CD4-positive, CD25-positive, alpha-beta regulatory T cell (primary cell): ENCODE data around the gene SORCS1. TPM values are rescaled to one million over a fixed set of nuclear protein-coding genes. Genes with fewer than 3 reads are reported as not detected.

Source experiments
- ATAC-seq, 2 donors: fragments of 150-1000 bp; cut with Tn5 transposase; one replicate each; pipeline ENCODE4 v1.10.0; 2021; ENCODE audit warnings: low read depth in 2 of 2, moderate number of reproducible peaks in 2 of 2, moderate library complexity in 1 of 2
- DNase-seq, 3 donors: peaks; one replicate each; pipeline versions ENCODE4 v3.0.0 to v3.0.0-alpha.2; 2012 to 2022; ENCODE audit warnings: mixed read lengths in 1 of 3
- H3K27ac ChIP-seq: one replicate; pipeline ENCODE4 v1.7.0; 2013; ENCODE audit warnings: mild to moderate bottlenecking, low read length; ENCODE audit not compliant: insufficient read depth, poor library complexity, severe bottlenecking
- H3K27me3 ChIP-seq: one replicate; pipeline ENCODE4 v1.7.0; 2013; ENCODE audit warnings: low read length; ENCODE audit not compliant: control insufficient read depth, insufficient read depth
- H3K36me3 ChIP-seq: one replicate; pipeline ENCODE4 v1.7.0; 2013; ENCODE audit warnings: mild to moderate bottlenecking, low read length, moderate library complexity; ENCODE audit not compliant: control insufficient read depth, insufficient read depth
- H3K4me1 ChIP-seq: 2 replicates; pipeline ENCODE4 v1.7.0; 2013; ENCODE audit warnings: mild to moderate bottlenecking, low read length; ENCODE audit not compliant: insufficient read depth, control insufficient read depth, poor library complexity, severe bottlenecking
- H3K4me3 ChIP-seq: one replicate; pipeline ENCODE4 v1.7.0; 2013; ENCODE audit warnings: low read depth, mild to moderate bottlenecking, low read length, moderate library complexity
- H3K9me3 ChIP-seq, 2 experiments: 1 replicate in 1 of 2; 2 replicates in 1 of 2; pipeline ENCODE4 v1.7.0; 2013; ENCODE audit warnings: low read length in 2 of 2, mild to moderate bottlenecking in 1 of 2, moderate library complexity in 1 of 2; ENCODE audit not compliant: control insufficient read depth in 2 of 2
- H3K27ac Mint-ChIP-seq, 3 donors: one replicate each; pipeline ENCODE4 v1.8.0; 2020 to 2022; ENCODE audit warnings: mild to moderate bottlenecking in 3 of 3, mixed read lengths in 3 of 3, moderate library complexity in 2 of 3
- H3K27me3 Mint-ChIP-seq: one replicate; pipeline ENCODE4 v1.8.0; 2022; ENCODE audit warnings: mild to moderate bottlenecking, mixed read lengths
- H3K36me3 Mint-ChIP-seq: one replicate; pipeline ENCODE4 v1.8.0; 2020; ENCODE audit warnings: mixed read lengths
- H3K4me1 Mint-ChIP-seq, 4 donors: one replicate each; pipeline ENCODE4 v1.8.0; 2020 to 2022; ENCODE audit warnings: mixed read lengths in 4 of 4, mild to moderate bottlenecking in 1 of 4
- H3K4me3 Mint-ChIP-seq, 4 donors: one replicate each; pipeline ENCODE4 v1.8.0; 2020 to 2022; ENCODE audit warnings: mild to moderate bottlenecking in 4 of 4, mixed read lengths in 4 of 4, moderate library complexity in 3 of 4
- H3K9me3 Mint-ChIP-seq, 7 donors: one replicate each; pipeline ENCODE4 v1.8.0; 2020 to 2022; ENCODE audit warnings: mixed read lengths in 7 of 7, mild to moderate bottlenecking in 3 of 7, moderate library complexity in 2 of 7
- polyA plus RNA-seq, 4 donors: library from polyadenylated mRNA; unstranded; fragments of 300-500 nt; fragmentation: Illumina TruSeq; gene quantifications; one replicate each; pipeline ENCODE4 v1.2.3, GENCODE V29; 2021
- total RNA-seq: library from RNA; stranded (reverse); gene quantifications from one replicate; pipeline ENCODE4 v1.2.3, GENCODE V29; 2022

Gene SORCS1
- total and polyA plus RNA-seq, 5 donors from 2014 or later = not detected

DNA sequence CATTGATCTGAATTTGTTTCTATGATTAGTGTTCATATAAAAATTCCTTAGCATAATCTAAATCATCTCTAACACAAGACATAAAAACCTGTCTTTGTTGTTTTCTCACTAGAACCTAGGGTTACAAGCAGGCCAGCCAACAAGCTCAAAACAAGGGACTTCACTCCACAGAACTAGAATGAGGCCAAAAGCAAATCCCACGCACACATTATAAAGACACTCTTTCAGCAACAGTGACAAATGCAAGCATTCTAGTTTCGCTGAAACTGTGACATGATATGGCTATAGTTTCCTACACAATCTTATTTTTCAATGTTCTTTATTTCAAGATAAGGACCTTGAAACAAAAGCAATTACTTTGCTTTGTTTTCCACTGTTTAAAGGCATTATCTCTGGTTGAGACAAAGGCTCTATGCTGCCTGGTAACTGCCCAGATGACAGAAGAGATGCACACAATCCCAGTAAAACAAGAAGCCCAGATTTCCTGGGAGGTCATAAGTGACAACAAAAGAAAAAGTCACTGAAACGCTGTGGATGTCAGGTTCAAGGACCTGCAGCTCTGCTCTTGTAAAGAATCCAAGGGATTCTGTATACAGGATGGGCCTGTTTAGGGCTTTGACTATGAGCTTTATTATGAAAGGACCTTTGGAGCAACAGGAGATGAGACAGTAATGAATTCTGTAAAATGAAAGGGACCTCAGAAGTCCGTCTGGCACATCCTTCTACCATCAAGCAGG, 105.3 kb downstream of the SORCS1 start:
- no peak overlapping the region for H3K27ac ChIP-seq
- Mint-ChIP-seq H3K27me3 (no peaks in the 10 kb centered on the region), H3K4me1 (no peaks in the 10 kb centered on the region), H3K4me3 (no peak overlapping the region), H3K9me3 (peaks cover 0 to 6% (median 2%) of the 10 kb centered on the region in 7 donors), H3K27ac (no peak overlapping the region), H3K36me3 (no peaks in the 10 kb centered on the region)
- H3K4me1 ChIP-seq = no peaks in the 10 kb centered on the region
- DNase-seq (no peak), ATAC-seq (no peak)
- no peaks in the 10 kb centered on the region for H3K9me3 ChIP-seq
- H3K4me3 ChIP-seq = no peak overlapping the region
- H3K36me3 ChIP-seq = no peaks in the 10 kb centered on the region
- no peaks in the 10 kb centered on the region for H3K27me3 ChIP-seq

DNA sequence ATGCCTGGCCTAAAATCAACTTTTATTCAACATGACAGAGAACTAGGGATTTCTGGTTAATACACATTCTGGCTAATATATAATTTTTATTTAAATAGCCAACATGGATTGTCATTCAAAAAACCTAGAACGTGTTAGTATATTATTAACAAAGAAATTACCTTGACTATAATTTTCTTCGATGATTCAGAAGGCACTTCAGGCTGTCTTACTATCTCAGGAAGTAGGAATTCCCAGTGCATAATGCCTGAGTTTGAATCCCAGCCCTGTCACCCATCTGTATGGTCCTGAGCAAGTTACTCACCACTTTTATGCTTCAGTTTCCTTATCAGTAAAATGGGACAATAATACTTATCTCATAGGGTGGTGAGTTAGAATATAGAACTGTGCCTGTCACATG, 106.2 kb downstream of the SORCS1 start:
- Mint-ChIP-seq H3K9me3 (peaks cover 0 to 4% (median 3%) of the 10 kb centered on the region in 7 donors), H3K4me1 (no peaks in the 10 kb centered on the region), H3K4me3 (no peak overlapping the region), H3K36me3 (no peaks in the 10 kb centered on the region), H3K27me3 (no peaks in the 10 kb centered on the region), H3K27ac (no peak overlapping the region)
- Histone ChIP-seq H3K9me3 (no peaks in the 10 kb centered on the region), H3K36me3 (no peaks in the 10 kb centered on the region), H3K4me3 (no peak overlapping the region), H3K4me1 (no peaks in the 10 kb centered on the region), H3K27me3 (no peaks in the 10 kb centered on the region), H3K27ac (no peak overlapping the region)
- DNase-seq (no peak), ATAC-seq (no peak)

DNA sequence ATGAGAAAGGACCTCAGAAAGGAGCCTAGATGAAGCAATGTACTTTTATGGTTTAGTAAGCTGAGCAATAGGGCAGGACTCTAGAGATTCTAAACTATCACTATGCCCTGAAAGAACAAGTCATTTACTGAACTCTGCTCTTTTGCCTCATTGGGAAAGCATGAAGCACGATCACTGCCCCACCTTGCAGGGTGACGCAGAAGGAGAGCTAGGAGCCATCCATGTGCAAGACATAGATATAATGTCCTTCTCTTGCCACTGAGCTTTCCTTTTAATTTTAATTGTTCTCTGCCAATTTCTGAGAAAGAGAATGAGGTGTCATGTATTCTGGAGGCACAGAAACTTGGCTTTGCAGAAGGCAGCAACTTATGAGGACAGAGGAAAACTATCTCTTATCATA, 108.3 kb downstream of the SORCS1 start:
- no peak for ATAC-seq
- Histone ChIP-seq H3K27me3 (no peaks in the 10 kb centered on the region), H3K36me3 (no peaks in the 10 kb centered on the region), H3K27ac (no peak overlapping the region), H3K4me3 (no peak overlapping the region), H3K9me3 (no peaks in the 10 kb centered on the region), H3K4me1 (no peaks in the 10 kb centered on the region)
- Mint-ChIP-seq H3K27me3 (no peaks in the 10 kb centered on the region), H3K4me1 (no peaks in the 10 kb centered on the region), H3K36me3 (no peaks in the 10 kb centered on the region), H3K4me3 (no peak overlapping the region), H3K9me3 (peaks cover 0 to 9% (median 4%) of the 10 kb centered on the region in 7 donors), H3K27ac (no peak overlapping the region)
- DNase-seq = no peak

DNA sequence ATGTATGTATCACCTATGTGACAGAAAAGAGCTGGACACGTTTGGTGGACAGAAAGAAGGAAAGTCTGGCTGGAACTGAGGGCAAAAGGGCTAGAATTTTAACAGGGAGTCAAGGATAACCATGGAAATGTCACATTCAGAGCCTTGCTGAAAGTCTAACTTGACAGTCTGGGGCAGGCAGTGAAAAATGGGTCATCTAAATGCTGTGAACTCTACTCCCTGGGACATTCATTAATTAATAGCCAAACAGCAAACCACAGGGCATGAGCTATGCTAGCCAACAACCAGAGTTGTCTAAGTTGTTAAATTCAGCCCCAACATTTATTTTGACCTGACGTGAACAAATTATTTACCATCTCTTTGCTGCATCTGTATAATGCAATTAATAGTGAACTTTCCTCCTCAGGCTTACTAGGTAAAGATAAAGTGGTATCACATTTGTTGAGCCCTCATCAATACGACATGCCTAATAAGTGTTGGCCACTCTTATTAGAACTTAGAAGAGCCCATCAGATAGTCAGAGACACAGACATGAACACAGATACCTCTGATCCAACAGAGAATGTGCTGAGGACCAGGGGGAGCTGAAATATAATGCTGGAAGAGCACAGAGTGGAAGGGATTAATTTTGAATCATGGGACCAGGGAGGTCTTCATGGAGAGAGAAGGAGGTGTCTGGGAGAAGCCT, 109.9 kb downstream of the SORCS1 start:
- no peaks in the 10 kb centered on the region for H3K36me3 ChIP-seq
- no peaks in the 10 kb centered on the region for H3K4me1 ChIP-seq
- H3K27me3 Mint-ChIP-seq = no peaks in the 10 kb centered on the region

DNA sequence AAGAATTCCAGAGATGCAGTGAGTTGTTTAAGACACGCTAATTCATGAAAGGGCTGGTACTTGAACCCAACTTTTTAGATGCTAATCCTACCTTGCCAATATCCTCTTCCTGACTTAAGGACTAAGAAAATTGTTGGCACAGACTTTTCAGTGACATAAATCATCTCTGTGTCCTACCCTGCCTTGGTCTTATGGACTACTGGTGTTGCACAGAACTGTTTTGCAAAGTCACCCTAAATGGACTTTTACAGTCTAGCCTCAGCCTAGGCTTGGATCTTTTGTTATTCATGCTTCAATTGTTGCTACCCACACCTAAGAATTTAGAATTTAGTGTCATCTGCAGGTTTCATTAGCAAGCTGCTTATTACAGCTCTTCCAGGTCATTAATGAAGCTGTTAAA, 112.7 kb downstream of the SORCS1 start:
- Mint-ChIP-seq H3K4me3 (no peak overlapping the region), H3K9me3 (peaks cover 0 to 17% (median 4%) of the 10 kb centered on the region in 7 donors), H3K27me3 (no peaks in the 10 kb centered on the region), H3K36me3 (no peaks in the 10 kb centered on the region), H3K27ac (no peak overlapping the region), H3K4me1 (no peaks in the 10 kb centered on the region)
- DNase-seq (no peak), ATAC-seq (no peak)
- Histone ChIP-seq H3K36me3 (no peaks in the 10 kb centered on the region), H3K27ac (no peak overlapping the region), H3K9me3 (no peaks in the 10 kb centered on the region), H3K4me1 (no peaks in the 10 kb centered on the region), H3K4me3 (no peak overlapping the region), H3K27me3 (no peaks in the 10 kb centered on the region)

More for the DNA sequence above, 109.9 kb downstream of the SORCS1 start:
- H3K4me3 Mint-ChIP-seq = no peak overlapping the region
- H3K9me3 Mint-ChIP-seq = peaks cover 0 to 14% (median 3%) of the 10 kb centered on the region in 7 donors
- Histone ChIP-seq H3K4me3 (no peak overlapping the region), H3K27me3 (no peaks in the 10 kb centered on the region), H3K27ac (no peak overlapping the region), H3K9me3 (no peaks in the 10 kb centered on the region)
- ATAC-seq = no peak
- H3K4me1 Mint-ChIP-seq = no peaks in the 10 kb centered on the region
- DNase-seq = no peak
- H3K36me3 Mint-ChIP-seq = no peaks in the 10 kb centered on the region
- no peak overlapping the region for H3K27ac Mint-ChIP-seq

DNA sequence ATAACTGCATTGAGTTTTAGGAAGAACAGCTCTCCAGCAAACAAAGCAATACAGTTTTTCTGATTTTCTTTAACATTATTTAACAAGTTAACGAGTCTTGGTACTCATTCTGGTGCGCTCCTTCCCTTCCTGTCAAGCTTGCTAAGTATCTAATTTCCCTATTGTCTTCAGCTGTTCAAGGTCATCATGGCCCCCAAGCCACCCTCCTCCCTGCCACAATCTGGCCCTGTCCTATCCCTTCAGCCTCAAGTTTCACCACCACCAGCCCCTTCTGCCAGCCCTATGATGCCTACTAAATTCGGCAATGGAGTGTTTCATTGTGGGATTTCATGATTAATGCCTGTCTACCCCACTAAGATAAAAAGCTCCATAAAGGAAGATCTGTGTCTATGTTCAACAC, 121.0 kb downstream of the SORCS1 start:
- Histone ChIP-seq H3K27ac (no peak overlapping the region), H3K4me3 (no peak overlapping the region), H3K9me3 (peaks cover 0 to 2% of the 10 kb centered on the region in 2 experiments), H3K36me3 (no peaks in the 10 kb centered on the region), H3K4me1 (no peaks in the 10 kb centered on the region), H3K27me3 (no peaks in the 10 kb centered on the region)
- no peaks in the 10 kb centered on the region for H3K4me1 Mint-ChIP-seq
- no peaks in the 10 kb centered on the region for H3K36me3 Mint-ChIP-seq
- H3K27ac Mint-ChIP-seq = no peak overlapping the region
- ATAC-seq = no peak
- no peaks in the 10 kb centered on the region for H3K27me3 Mint-ChIP-seq
- peaks cover 1 to 16% (median 5%) of the 10 kb centered on the region in 7 donors for H3K9me3 Mint-ChIP-seq
- H3K4me3 Mint-ChIP-seq = no peak overlapping the region
- DNase-seq = no peak

DNA sequence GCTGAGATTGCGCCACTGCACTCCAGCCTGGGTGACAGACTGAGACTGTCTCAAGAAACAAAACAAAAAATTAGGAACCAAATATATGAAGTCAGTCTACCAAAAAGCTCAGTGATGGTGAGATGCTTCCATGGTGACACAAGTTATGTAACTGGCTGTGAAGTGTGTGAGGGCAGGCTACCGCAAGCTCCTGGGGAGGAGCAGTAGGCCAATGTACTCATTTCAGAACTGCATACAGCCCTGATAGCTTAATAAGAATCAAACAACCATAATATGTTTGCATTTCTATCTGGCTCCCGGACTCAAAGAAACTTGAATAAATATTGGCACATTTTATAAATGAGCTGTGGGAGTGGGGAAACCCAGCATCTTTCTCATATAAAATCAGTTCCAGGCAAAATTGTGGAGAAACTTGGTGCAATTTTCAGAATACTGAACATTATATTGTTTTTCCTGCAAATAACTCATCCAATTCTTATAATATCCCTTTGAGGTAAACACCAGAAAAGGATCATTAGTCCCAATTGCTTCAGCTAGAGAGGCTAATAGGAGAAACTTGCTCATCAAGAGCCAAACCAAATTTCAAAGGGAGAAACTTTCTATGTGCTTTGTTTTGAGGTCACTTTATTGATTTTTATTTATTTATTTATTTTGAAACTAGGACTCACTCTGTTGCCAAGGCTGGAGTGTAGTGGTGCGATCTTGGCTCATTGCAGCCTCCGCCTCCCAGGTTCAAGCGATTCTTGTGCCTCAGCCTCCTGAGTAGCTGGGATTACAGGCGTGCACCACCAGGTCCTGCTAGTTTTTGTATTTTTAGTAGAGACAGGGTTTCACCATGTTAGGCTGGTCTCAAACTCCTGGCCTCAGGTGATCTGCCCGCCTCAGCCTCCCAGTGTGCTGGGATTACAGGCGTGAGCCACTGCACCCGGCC, 127.0 kb downstream of the SORCS1 start:
- ATAC-seq (no peak), DNase-seq (no peak)
- Mint-ChIP-seq H3K27ac (no peak overlapping the region), H3K4me3 (no peak overlapping the region), H3K4me1 (no peaks in the 10 kb centered on the region), H3K27me3 (no peaks in the 10 kb centered on the region), H3K36me3 (peaks cover 3% of the 10 kb centered on the region), H3K9me3 (peaks cover 1 to 12% (median 6%) of the 10 kb centered on the region in 7 donors)
- Histone ChIP-seq H3K9me3 (no peaks in the 10 kb centered on the region), H3K4me3 (no peak overlapping the region), H3K4me1 (no peaks in the 10 kb centered on the region), H3K27me3 (no peaks in the 10 kb centered on the region), H3K27ac (no peak overlapping the region), H3K36me3 (no peaks in the 10 kb centered on the region)
